Measurements from ENCODE around the gene NNAT.

The NNAT gene

GRCh38 chr20:37566590-37567330 lies 45.7 kb downstream of the NNAT start:
- DNase-seq (ENCODE audit: extremely low read depth, low read depth): no peak
- no peak for TF ChIP-seq CTCF (IDR thresholded peaks at IDR 0.05; ENCODE audit: low read depth, low read length)

GRCh38 chr20:37567331-37567665 lies 46.2 kb downstream of the NNAT start:
- DNase-seq (ENCODE audit: extremely low read depth, low read depth): no peak
- TF ChIP-seq CTCF (IDR thresholded peaks at IDR 0.05; ENCODE audit: low read depth, low read length): no peak

GRCh38 chr20:37567671-37568588 lies 46.9 kb downstream of the NNAT start:
- TF ChIP-seq CTCF (IDR thresholded peaks at IDR 0.05; ENCODE audit: low read depth, low read length): no peak
- no peak for DNase-seq (ENCODE audit: extremely low read depth, low read depth)

GRCh38 chr20:37570419-37570818 lies 49.4 kb downstream of the NNAT start:
- TF ChIP-seq CTCF (IDR thresholded peaks at IDR 0.05; ENCODE audit: low read depth, low read length): no peak

GRCh38 chr20:37571033-37571432 lies 50.0 kb downstream of the NNAT start:
- no peak for DNase-seq (ENCODE audit: extremely low read depth, low read depth)
- TF ChIP-seq CTCF (IDR thresholded peaks at IDR 0.05; ENCODE audit: low read depth, low read length): no peak

More at GRCh38 chr20:37570419-37570818, 49.4 kb downstream of the NNAT start:
- DNase-seq (ENCODE audit: extremely low read depth, low read depth): no peak
